SKM-1 (cell line): ENCODE measurements around the gene AGK.
"Not testable (repeated sequence)": the region's sequence is repeated elsewhere in the genome, so short reads cannot be mapped to it uniquely, and the experiment has no call there.

Source experiments
- DNase-seq: peaks from one replicate; lab custom pipeline; 2025; ENCODE audit not compliant: unreplicated experiment; lab: John Stamatoyannopoulos, UW

The AGK gene

GRCh38 chr7:141674702-141675101 is 123.5 kb downstream of the AGK start:
- no peak for DNase-seq

GRCh38 chr7:141675436-141676215 is 124.4 kb downstream of the AGK start:
- no peak for DNase-seq

GRCh38 chr7:141676618-141677017 is 125.4 kb downstream of the AGK start:
- DNase-seq, result no peak

GRCh38 chr7:141679014-141679413 is 127.8 kb downstream of the AGK start:
- DNase-seq, result no peak

GRCh38 chr7:141685285-141686023 is 134.2 kb downstream of the AGK start:
- no peak for DNase-seq

GRCh38 chr7:141686074-141686473 is 134.9 kb downstream of the AGK start:
- DNase-seq, result no peak

GRCh38 chr7:141686670-141687069 is 135.5 kb downstream of the AGK start:
- DNase-seq, result no peak

GRCh38 chr7:141688043-141688442 is 136.8 kb downstream of the AGK start:
- DNase-seq, result no peak

- not testable (repeated sequence) for DNase-seq
Observed at GRCh38 chr7:141689072-141689825, 138.0 kb downstream of the AGK start.

GRCh38 chr7:141691540-141691939 is 140.3 kb downstream of the AGK start:
- no peak for DNase-seq

- no peak for DNase-seq
Observed at GRCh38 chr7:141691961-141692360, 140.8 kb downstream of the AGK start.

- DNase-seq, result no peak
Observed at GRCh38 chr7:141693082-141693481, 141.9 kb downstream of the AGK start.

- DNase-seq, result no peak
Observed at GRCh38 chr7:141695803-141696289, 144.6 kb downstream of the AGK start.

GRCh38 chr7:141696348-141696747 is 145.1 kb downstream of the AGK start:
- DNase-seq, result no peak

- DNase-seq, result no peak
Observed at GRCh38 chr7:141697211-141697871, 146.1 kb downstream of the AGK start.

GRCh38 chr7:141698247-141699015 is 147.2 kb downstream of the AGK start:
- DNase-seq, result no peak

GRCh38 chr7:141699860-141700259 is 148.7 kb downstream of the AGK start:
- no peak for DNase-seq

GRCh38 chr7:141700296-141700847 is 149.2 kb downstream of the AGK start:
- DNase-seq, result no peak

GRCh38 chr7:141700848-141701371 is 149.7 kb downstream of the AGK start:
- DNase-seq, result no peak
